GM19438 (cell line): Measurements from ENCODE around the gene TUBB1.
"Not testable (repeated sequence)": the region's sequence is repeated elsewhere in the genome, so short reads cannot be mapped to it uniquely, and the experiment has no call there.

Experiments used
- ATAC-seq: cut with Tn5 transposase; IDR thresholded peaks from one replicate; pipeline ENCODE4 v1.9.1; 2021; ENCODE audit warnings: low read depth; ENCODE audit not compliant: unreplicated experiment

The TUBB1 gene

GRCh38 chr20:59037386-59037785 is 18.2 kb downstream of the TUBB1 start:
- no peak for ATAC-seq

GRCh38 chr20:59039233-59039632 is 20.0 kb downstream of the TUBB1 start:
- no peak for ATAC-seq

- no peak for ATAC-seq
These were observed 21.4 kb downstream of the TUBB1 start for GRCh38 chr20:59040667-59041066.

- ATAC-seq: not testable (repeated sequence)
These were observed 22.3 kb downstream of the TUBB1 start for GRCh38 chr20:59041487-59041886.

- ATAC-seq: peak; percentile 32
These were observed 23.0 kb downstream of the TUBB1 start, which contains the start of gene PRELID3B for GRCh38 chr20:59042151-59042795. Gene PRELID3B, minus strand, starts transcription at chr20:59042786. Its CDS starts 56 bp downstream, at chr20:59042730.

- peak; percentile 82 for ATAC-seq
These were observed 23.8 kb downstream of the TUBB1 start for GRCh38 chr20:59042796-59043631.

- no peak for ATAC-seq
These were observed 24.5 kb downstream of the TUBB1 start for GRCh38 chr20:59043698-59044097.

- ATAC-seq: no peak
These were observed 25.1 kb downstream of the TUBB1 start for GRCh38 chr20:59044295-59044694.

GRCh38 chr20:59044796-59045195 is 25.6 kb downstream of the TUBB1 start:
- no peak for ATAC-seq

GRCh38 chr20:59046862-59047261 is 27.6 kb downstream of the TUBB1 start:
- no peak for ATAC-seq

GRCh38 chr20:59047938-59048680 is 28.9 kb downstream of the TUBB1 start:
- ATAC-seq: no peak

- ATAC-seq: no peak
These were observed 29.4 kb downstream of the TUBB1 start for GRCh38 chr20:59048681-59049030.

GRCh38 chr20:59050437-59050836 is 31.2 kb downstream of the TUBB1 start:
- ATAC-seq: no peak

GRCh38 chr20:59051666-59052185 is 32.5 kb downstream of the TUBB1 start:
- ATAC-seq: no peak

- ATAC-seq: no peak
These were observed 36.1 kb downstream of the TUBB1 start for GRCh38 chr20:59055302-59055701.

- no peak for ATAC-seq
These were observed 42.9 kb downstream of the TUBB1 start for GRCh38 chr20:59062081-59062480.

GRCh38 chr20:59063358-59064213 is 44.4 kb downstream of the TUBB1 start:
- ATAC-seq: no peak

- ATAC-seq: no peak
These were observed 45.0 kb downstream of the TUBB1 start for GRCh38 chr20:59064214-59064722.

GRCh38 chr20:59068534-59068933 is 49.3 kb downstream of the TUBB1 start:
- ATAC-seq: no peak

- ATAC-seq: no peak
These were observed 49.8 kb downstream of the TUBB1 start for GRCh38 chr20:59069026-59069425.
